Caco-2 (cell line): Measurements from ENCODE around the gene RNF4. TPM values are rescaled to one million over a fixed set of nuclear protein-coding genes. Genes with fewer than 3 reads are reported as not detected.

Experiments
- BruUV-seq: library from RNA; stranded (reverse); fragments of 400-500 nt; replicated peaks from 2 replicates; lab custom pipeline; 2021; lab: Mats Ljungman, UMichigan
- CTCF ChIA-PET: fragments of 300-600 bp; sonication (Branson Sonifier 250); formaldehyde crosslinking; loops from one replicate; lab custom pipeline; 2022; ENCODE audit warnings: antibody characterized with exemption; lab: Charles Lee
- POLR2A ChIA-PET: fragments of 300-600 bp; sonication (Branson Sonifier 250); formaldehyde crosslinking; loops from one replicate; lab custom pipeline; 2022; ENCODE audit warnings: antibody characterized with exemption; lab: Charles Lee
- DNase-seq, 2 experiments: peaks; one replicate each; pipeline versions ENCODE4 v3.0.0 to v3.0.0-alpha.2; 2020 to 2022
- H3K27me3 ChIP-seq: replicated peaks from 2 replicates; pipeline ENCODE4 v1.6.0; 2011; ENCODE audit warnings: low read length; ENCODE audit not compliant: control insufficient read depth, insufficient read depth
- H3K36me3 ChIP-seq: 2 replicates; pipeline ENCODE4 v1.5.1; 2011; ENCODE audit warnings: low read length; ENCODE audit not compliant: control insufficient read depth, insufficient read depth
- H3K4me1 ChIP-seq: fragments of 250-450 bp; sonication (Bioruptor Pico); 2 replicates; pipeline ENCODE4 v1.5.1; 2020; ENCODE audit warnings: mild to moderate bottlenecking
- H3K4me3 ChIP-seq: 2 replicates; pipeline ENCODE4 v1.5.1; 2011; ENCODE audit warnings: low read depth, mild to moderate bottlenecking, control low read depth, low read length
- H3K9me3 ChIP-seq: fragments of 250-450 bp; sonication (Bioruptor Pico); 2 replicates; pipeline ENCODE4 v1.5.1; 2020; ENCODE audit warnings: mild to moderate bottlenecking, moderate library complexity
- H3K27ac Mint-ChIP-seq: one replicate; pipeline ENCODE4 v1.8.0; 2022; ENCODE audit warnings: mixed read lengths; ENCODE audit not compliant: unreplicated experiment
- H3K27me3 Mint-ChIP-seq: one replicate; pipeline ENCODE4 v1.8.0; 2022; ENCODE audit warnings: mixed read lengths; ENCODE audit not compliant: insufficient read depth, unreplicated experiment
- H3K36me3 Mint-ChIP-seq: one replicate; pipeline ENCODE4 v1.8.0; 2022; ENCODE audit warnings: mild to moderate bottlenecking, mixed read lengths; ENCODE audit not compliant: insufficient read depth, unreplicated experiment
- H3K4me1 Mint-ChIP-seq: one replicate; pipeline ENCODE4 v1.8.0; 2022; ENCODE audit warnings: low read depth, mixed read lengths; ENCODE audit not compliant: unreplicated experiment
- H3K4me3 Mint-ChIP-seq: one replicate; pipeline ENCODE4 v1.8.0; 2022; ENCODE audit warnings: mild to moderate bottlenecking, moderate library complexity, mixed read lengths; ENCODE audit not compliant: unreplicated experiment
- H3K9me3 Mint-ChIP-seq: one replicate; pipeline ENCODE4 v1.8.0; 2022; ENCODE audit warnings: mixed read lengths; ENCODE audit not compliant: unreplicated experiment
- CTCF ChIP-seq, 2 experiments: fragments of 200-600 bp in 1 of 2; IDR thresholded peaks; 1 replicate in 1 of 2; 2 replicates in 1 of 2; pipeline versions ENCODE4 v1.5.1 to v1.8.0; 2011 to 2022; ENCODE audit warnings: antibody characterized with exemption in 1 of 2, control low read depth in 1 of 2, inconsistent platforms in 1 of 2, low read depth in 1 of 2, low read length in 1 of 2, mild to moderate bottlenecking in 1 of 2, moderate library complexity in 1 of 2; ENCODE audit not compliant: insufficient read depth in 1 of 2, severe bottlenecking in 1 of 2, unreplicated experiment in 1 of 2
- intact Hi-C: fragments of 100-400 bp; cut with micrococcal nuclease; formaldehyde crosslinking; loops from one replicate; pipeline ENCODE4 v1.10.0; 2022; ENCODE audit not compliant: unreplicated experiment
- total RNA-seq: library from RNA; stranded (reverse); gene quantifications from 2 replicates; pipeline ENCODE4 v1.2.3, GENCODE V29; 2022

RNF4 gene
- total RNA-seq, 1 experiment from 2014 or later: 75.4 TPM

GRCh38 chr4:2432004-2432403 is 36.9 kb upstream of the RNF4 start:
- Mint-ChIP-seq H3K4me1 (no peaks in the 10 kb centered on the region), H3K36me3 (no peaks in the 10 kb centered on the region), H3K4me3 (no peak overlapping the region), H3K27me3 (no peaks in the 10 kb centered on the region), H3K9me3 (no peaks in the 10 kb centered on the region), H3K27ac (no peak overlapping the region)
- no TSS peak for BruUV-seq
- DNase-seq: no peak
- POLR2A ChIA-PET: no interaction called here
- no peak for TF ChIP-seq CTCF (IDR thresholded peaks at IDR 0.05; ENCODE audit: insufficient read depth in 1 of 2, low read depth in 1 of 2, low read length in 1 of 2, severe bottlenecking in 1 of 2, unreplicated experiment in 1 of 2)
- no peaks in the 10 kb centered on the region for H3K4me1 ChIP-seq
- intact Hi-C loops: no loop called here
- CTCF ChIA-PET: no interaction called here
- no peaks in the 10 kb centered on the region for H3K9me3 ChIP-seq
- no peaks in the 10 kb centered on the region for H3K36me3 ChIP-seq
- no peaks in the 10 kb centered on the region for H3K27me3 ChIP-seq
- H3K4me3 ChIP-seq: no peak overlapping the region

- no peak overlapping the region for H3K4me3 Mint-ChIP-seq
- no peaks in the 10 kb centered on the region for H3K4me1 Mint-ChIP-seq
- ChIA-PET CTCF (interaction anchor here (0.5 kb wide), 1 partner anchor 13 kb away, joined by 3 read pairs; no protein-coding TSS in a partner anchor), POLR2A (no interaction called here)
- H3K27ac Mint-ChIP-seq: no peak overlapping the region
- H3K36me3 Mint-ChIP-seq: no peaks in the 10 kb centered on the region
- DNase-seq: no peak
- no peaks in the 10 kb centered on the region for H3K36me3 ChIP-seq
- H3K9me3 Mint-ChIP-seq: no peaks in the 10 kb centered on the region
- intact Hi-C loops: no loop called here
- H3K4me3 ChIP-seq: no peak overlapping the region
- no peaks in the 10 kb centered on the region for H3K27me3 ChIP-seq
- no TSS peak for BruUV-seq
- no peaks in the 10 kb centered on the region for H3K27me3 Mint-ChIP-seq
- H3K9me3 ChIP-seq: no peaks in the 10 kb centered on the region
- H3K4me1 ChIP-seq: no peaks in the 10 kb centered on the region
- TF ChIP-seq CTCF (IDR thresholded peaks at IDR 0.05; ENCODE audit: insufficient read depth in 1 of 2, low read depth in 1 of 2, low read length in 1 of 2, severe bottlenecking in 1 of 2, unreplicated experiment in 1 of 2): no peak
Measured at GRCh38 chr4:2432991-2433530, 35.8 kb upstream of the RNF4 start.

- no peaks in the 10 kb centered on the region for H3K27me3 Mint-ChIP-seq
- no peak for DNase-seq
- H3K27ac Mint-ChIP-seq: no peak overlapping the region
- H3K36me3 Mint-ChIP-seq: no peaks in the 10 kb centered on the region
- no peaks in the 10 kb centered on the region for H3K4me1 ChIP-seq
- intact Hi-C loops: no loop called here
- ChIA-PET POLR2A (no interaction called here), CTCF (no interaction called here)
- TF ChIP-seq CTCF (IDR thresholded peaks at IDR 0.05; ENCODE audit: insufficient read depth in 1 of 2, low read depth in 1 of 2, low read length in 1 of 2, severe bottlenecking in 1 of 2, unreplicated experiment in 1 of 2): no peak
- no peak overlapping the region for H3K4me3 ChIP-seq
- BruUV-seq: no TSS peak
- no peak overlapping the region for H3K4me3 Mint-ChIP-seq
- no peaks in the 10 kb centered on the region for H3K27me3 ChIP-seq
- no peaks in the 10 kb centered on the region for H3K9me3 Mint-ChIP-seq
- no peaks in the 10 kb centered on the region for H3K36me3 ChIP-seq
- H3K4me1 Mint-ChIP-seq: no peaks in the 10 kb centered on the region
- no peaks in the 10 kb centered on the region for H3K9me3 ChIP-seq
Measured at GRCh38 chr4:2433609-2434350, 35.1 kb upstream of the RNF4 start.
